HCT116 (cell line): ENCODE data around the gene GPR37. TPM values are rescaled to one million over a fixed set of nuclear protein-coding genes. Genes with fewer than 3 reads are reported as not detected.

ENCODE experiments used
- ATAC-seq: fragments of 200-7000 bp; cut with Tn5 transposase; 2 replicates; pipeline ENCODE4 v1.9.1; 2020; ENCODE audit warnings: mild to moderate bottlenecking, moderate library complexity
- BruUV-seq: library from RNA; stranded (reverse); fragments of 400-500 nt; replicated peaks from 2 replicates; lab custom pipeline; 2021; lab: Mats Ljungman, UMichigan
- CTCF ChIA-PET: fragments of 300-600 bp; sonication (Branson Sonifier 250); formaldehyde crosslinking; loops from one replicate; lab custom pipeline; 2021; ENCODE audit warnings: antibody characterized with exemption; lab: Charles Lee
- POLR2A ChIA-PET: fragments of 300-600, 350-600 bp; sonication (Branson Sonifier 250); formaldehyde crosslinking; loops from one replicate; lab custom pipeline; 2021; ENCODE audit warnings: antibody characterized with exemption; lab: Charles Lee
- RAD21 ChIA-PET, 2 experiments: fragments of 300-600 bp; sonication (Branson Sonifier 250); formaldehyde crosslinking; loops; one replicate each; lab custom pipeline; 2023; ENCODE audit warnings: low total read pairs in 2 of 2; ENCODE audit not compliant: uncharacterized antibody in 2 of 2, unreplicated experiment in 2 of 2, low non-redundant PET in 1 of 2; lab: Charles Lee
- DNase-seq: peaks from one replicate; pipeline ENCODE4 v3.0.0-alpha.2; 2010; ENCODE audit warnings: low read depth, low spot score
- H2AFZ ChIP-seq: fragments of 200-600 bp; shearing (Covaris generic), sonication (generic); 2 replicates; pipeline ENCODE4 v1.6.1; 2017; ENCODE audit warnings: low read depth, mixed run types, mixed read lengths, antibody characterized with exemption, low read length; ENCODE audit not compliant: poor library complexity, severe bottlenecking
- H3K27ac ChIP-seq: 2 replicates; pipeline ENCODE4 v1.5.1; 2012; ENCODE audit warnings: low read depth, low read length
- H3K27me3 ChIP-seq: fragments of 200-600 bp; sonication (generic); 2 replicates; pipeline ENCODE4 v1.6.1; 2016; ENCODE audit warnings: mixed run types, low read length, mixed read lengths; ENCODE audit not compliant: insufficient read depth
- H3K36me3 ChIP-seq, 2 experiments: fragments of 200-500 bp in 1 of 2; fragments of 200-600 bp in 1 of 2; sonication (Bioruptor generic) in 1 of 2; sonication (generic) in 1 of 2; 2 replicates each; pipeline versions ENCODE4 v1.5.1 to v1.6.1; 2014 to 2016; ENCODE audit warnings: low read length in 2 of 2, inconsistent platforms in 1 of 2, mixed read lengths in 1 of 2, mixed run types in 1 of 2; ENCODE audit not compliant: insufficient read depth in 2 of 2, control insufficient read depth in 1 of 2
- H3K4me1 ChIP-seq, 2 experiments: fragments of 200-600 bp in 1 of 2; sonication (generic) in 1 of 2; 2 replicates each; pipeline versions ENCODE4 v1.5.1 to v1.6.1; 2012 to 2017; ENCODE audit warnings: low read length in 2 of 2, inconsistent platforms in 1 of 2, mild to moderate bottlenecking in 1 of 2, mixed read lengths in 1 of 2, mixed run types in 1 of 2, moderate library complexity in 1 of 2; ENCODE audit not compliant: insufficient read depth in 2 of 2, control insufficient read depth in 1 of 2
- H3K4me2 ChIP-seq: fragments of 200-600 bp; sonication (generic); 2 replicates; pipeline ENCODE4 v1.6.1; 2017; ENCODE audit warnings: mixed run types, low read length, mixed read lengths
- H3K4me3 ChIP-seq, 2 experiments: fragments of 200-600 bp in 1 of 2; sonication (generic) in 1 of 2; replicated peaks in 1 of 2; 2 replicates each; pipeline ENCODE4 v1.5.1; 2011 to 2016; ENCODE audit warnings: low read length in 2 of 2, control low read depth in 1 of 2, low read depth in 1 of 2, mild to moderate bottlenecking in 1 of 2, mixed read lengths in 1 of 2, mixed run types in 1 of 2
- H3K79me2 ChIP-seq: fragments of 200-600 bp; sonication (generic); 2 replicates; pipeline ENCODE4 v1.6.1; 2017; ENCODE audit warnings: mild to moderate bottlenecking, mixed run types, low read length, moderate library complexity, mixed read lengths; ENCODE audit not compliant: insufficient read depth
- H3K9ac ChIP-seq: fragments of 200-600 bp; sonication (generic); 2 replicates; pipeline ENCODE4 v1.6.1; 2016; ENCODE audit warnings: low read length, mixed read lengths
- H3K9me2 ChIP-seq: fragments of 200-600 bp; sonication (generic), shearing (Covaris generic); 2 replicates; pipeline ENCODE4 v1.6.1; 2017; ENCODE audit warnings: mixed run types, mild to moderate bottlenecking, moderate library complexity; ENCODE audit not compliant: insufficient read depth
- H3K9me3 ChIP-seq, 2 experiments: fragments of 200-500 bp in 1 of 2; fragments of 200-600 bp in 1 of 2; sonication (Bioruptor generic) in 1 of 2; sonication (generic) in 1 of 2; 2 replicates each; pipeline ENCODE4 v1.6.1; 2014 to 2017; ENCODE audit warnings: low read length in 2 of 2, mixed read lengths in 2 of 2, inconsistent platforms in 1 of 2, low read depth in 1 of 2, mild to moderate bottlenecking in 1 of 2, mixed run types in 1 of 2, moderate library complexity in 1 of 2; ENCODE audit not compliant: control insufficient read depth in 1 of 2, insufficient read depth in 1 of 2
- H4K20me1 ChIP-seq: fragments of 200-600 bp; sonication (generic), shearing (Covaris generic); 2 replicates; pipeline ENCODE4 v1.6.1; 2017; ENCODE audit warnings: mixed run types, mild to moderate bottlenecking, moderate library complexity; ENCODE audit not compliant: insufficient read depth
- CBX3 ChIP-seq: IDR thresholded peaks from 2 replicates; pipeline ENCODE4 v1.6.1; 2012; ENCODE audit warnings: low read depth
- CEBPB ChIP-seq: IDR thresholded peaks from 2 replicates; pipeline ENCODE4 v1.6.1; 2012; ENCODE audit warnings: low read depth
- EGR1 ChIP-seq: IDR thresholded peaks from 2 replicates; pipeline ENCODE4 v1.6.1; 2012; ENCODE audit warnings: low read depth
- ELF1 ChIP-seq: IDR thresholded peaks from 2 replicates; pipeline ENCODE4 v1.6.1; 2012; ENCODE audit warnings: low read depth, borderline replicate concordance
- FOSL1 ChIP-seq: IDR thresholded peaks from 2 replicates; pipeline ENCODE4 v1.6.1; 2012; ENCODE audit warnings: low read depth
- JUND ChIP-seq: IDR thresholded peaks from 2 replicates; pipeline ENCODE4 v1.6.1; 2012
- POLR2AphosphoS5 ChIP-seq: IDR thresholded peaks from 2 replicates; pipeline ENCODE4 v1.6.1; 2011; ENCODE audit warnings: mild to moderate bottlenecking, low read depth, low read length, moderate library complexity
- RAD21 ChIP-seq: IDR thresholded peaks from 2 replicates; pipeline ENCODE4 v1.6.1; 2012; ENCODE audit warnings: low read depth, mild to moderate bottlenecking
- SIN3A ChIP-seq: IDR thresholded peaks from 2 replicates; pipeline ENCODE4 v1.6.1; 2012; ENCODE audit warnings: low read depth
- SP1 ChIP-seq: IDR thresholded peaks from 2 replicates; pipeline ENCODE4 v1.6.1; 2012; ENCODE audit warnings: low read depth
- SRF ChIP-seq: IDR thresholded peaks from 2 replicates; pipeline ENCODE4 v1.6.1; 2012; ENCODE audit warnings: low read depth
- TCF7L2 ChIP-seq: IDR thresholded peaks from 2 replicates; pipeline ENCODE4 v1.7.0; 2011; ENCODE audit warnings: borderline replicate concordance, inconsistent platforms; ENCODE audit not compliant: insufficient read depth, insufficient read length; ENCODE audit errors: extremely low read depth
- YY1 ChIP-seq: IDR thresholded peaks from 2 replicates; pipeline ENCODE4 v1.6.1; 2011; ENCODE audit warnings: low read length, low read depth, moderate library complexity, mild to moderate bottlenecking; ENCODE audit not compliant: insufficient replicate concordance; ENCODE audit errors: extremely low read depth
- ZFX ChIP-seq: fragments of 450-650 bp; IDR thresholded peaks from 2 replicates; pipeline ENCODE4 v1.6.1; 2017
- ZNF274 ChIP-seq: fragments of 200-500 bp; sonication (Bioruptor generic); IDR thresholded peaks from 2 replicates; pipeline ENCODE4 v1.6.1; 2014; ENCODE audit warnings: mild to moderate bottlenecking, low read depth, low read length, inconsistent platforms
- intact Hi-C: fragments of 100-400 bp; cut with micrococcal nuclease; formaldehyde crosslinking; loops from 2 replicates; pipeline ENCODE4 v1.10.0; 2022
- total RNA-seq: library from RNA; stranded (reverse); gene quantifications from one replicate; pipeline ENCODE4 v1.2.1, GENCODE V29; 2021; ENCODE audit not compliant: unreplicated experiment
- TF ChIP-seq, protein P1 (sequence below): IDR thresholded peaks from 2 replicates; pipeline ENCODE4 v1.6.1; 2012
- TF ChIP-seq, protein P2 (sequence below): IDR thresholded peaks from 2 replicates; pipeline ENCODE4 v1.6.1; 2012; ENCODE audit warnings: low read depth
- TF ChIP-seq, protein P3 (sequence below): IDR thresholded peaks from 2 replicates; pipeline ENCODE4 v1.6.1; 2012
- TF ChIP-seq, protein P4 (sequence below): IDR thresholded peaks from 2 replicates; pipeline ENCODE4 v1.6.1; 2011; ENCODE audit warnings: mild to moderate bottlenecking, low read length, moderate library complexity; ENCODE audit not compliant: insufficient replicate concordance; ENCODE audit errors: extremely low read depth

Gene GPR37
- total RNA-seq, 1 experiment from 2014 or later: 2.2 TPM

DNA sequence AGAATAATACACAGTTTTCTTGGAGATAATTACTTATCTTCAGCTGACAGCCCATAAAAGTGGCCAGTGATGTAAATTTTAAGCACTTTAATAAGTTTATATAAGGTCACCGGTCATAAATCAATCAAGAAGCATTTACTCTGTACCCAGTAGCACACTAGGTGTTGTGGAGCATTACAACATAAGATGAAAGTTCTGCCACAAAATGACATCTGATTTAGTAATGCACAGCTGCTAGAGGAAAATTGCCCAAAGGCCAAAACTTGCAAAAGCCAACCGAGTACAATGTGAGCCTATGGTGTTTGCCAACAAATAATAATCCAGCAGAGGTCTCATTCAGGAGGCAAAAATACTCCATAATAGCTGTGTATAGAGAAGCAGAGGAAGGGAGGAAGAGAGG, 63.6 kb downstream of the GPR37 start:
- CTCF ChIA-PET: no interaction called here

More for the DNA sequence above, 63.6 kb downstream of the GPR37 start:
- DNase-seq (no peak), ATAC-seq (no peak)
- H3K4me3 ChIP-seq: no peak overlapping the region
- no peaks in the 10 kb centered on the region for H3K36me3 ChIP-seq
- H3K4me1 ChIP-seq: no peaks in the 10 kb centered on the region
- no peak overlapping the region for H2AFZ ChIP-seq
- no peaks in the 10 kb centered on the region for H4K20me1 ChIP-seq
- no peaks in the 10 kb centered on the region for H3K27me3 ChIP-seq
- RAD21 ChIA-PET: no interaction called here
- POLR2A ChIA-PET: interaction anchor here (0.7 kb wide), 1 partner anchor 1973 kb away, joined by 3 read pairs; no protein-coding TSS in a partner anchor
- no peaks in the 10 kb centered on the region for H3K9me2 ChIP-seq
- no peaks in the 10 kb centered on the region for H3K79me2 ChIP-seq
- no peak overlapping the region for H3K4me2 ChIP-seq
- intact Hi-C loops: no loop called here
- no peak overlapping the region for H3K9ac ChIP-seq
- TF ChIP-seq, protein P1, sequence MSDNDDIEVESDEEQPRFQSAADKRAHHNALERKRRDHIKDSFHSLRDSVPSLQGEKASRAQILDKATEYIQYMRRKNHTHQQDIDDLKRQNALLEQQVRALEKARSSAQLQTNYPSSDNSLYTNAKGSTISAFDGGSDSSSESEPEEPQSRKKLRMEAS: no peak
- TF ChIP-seq, protein P2, sequence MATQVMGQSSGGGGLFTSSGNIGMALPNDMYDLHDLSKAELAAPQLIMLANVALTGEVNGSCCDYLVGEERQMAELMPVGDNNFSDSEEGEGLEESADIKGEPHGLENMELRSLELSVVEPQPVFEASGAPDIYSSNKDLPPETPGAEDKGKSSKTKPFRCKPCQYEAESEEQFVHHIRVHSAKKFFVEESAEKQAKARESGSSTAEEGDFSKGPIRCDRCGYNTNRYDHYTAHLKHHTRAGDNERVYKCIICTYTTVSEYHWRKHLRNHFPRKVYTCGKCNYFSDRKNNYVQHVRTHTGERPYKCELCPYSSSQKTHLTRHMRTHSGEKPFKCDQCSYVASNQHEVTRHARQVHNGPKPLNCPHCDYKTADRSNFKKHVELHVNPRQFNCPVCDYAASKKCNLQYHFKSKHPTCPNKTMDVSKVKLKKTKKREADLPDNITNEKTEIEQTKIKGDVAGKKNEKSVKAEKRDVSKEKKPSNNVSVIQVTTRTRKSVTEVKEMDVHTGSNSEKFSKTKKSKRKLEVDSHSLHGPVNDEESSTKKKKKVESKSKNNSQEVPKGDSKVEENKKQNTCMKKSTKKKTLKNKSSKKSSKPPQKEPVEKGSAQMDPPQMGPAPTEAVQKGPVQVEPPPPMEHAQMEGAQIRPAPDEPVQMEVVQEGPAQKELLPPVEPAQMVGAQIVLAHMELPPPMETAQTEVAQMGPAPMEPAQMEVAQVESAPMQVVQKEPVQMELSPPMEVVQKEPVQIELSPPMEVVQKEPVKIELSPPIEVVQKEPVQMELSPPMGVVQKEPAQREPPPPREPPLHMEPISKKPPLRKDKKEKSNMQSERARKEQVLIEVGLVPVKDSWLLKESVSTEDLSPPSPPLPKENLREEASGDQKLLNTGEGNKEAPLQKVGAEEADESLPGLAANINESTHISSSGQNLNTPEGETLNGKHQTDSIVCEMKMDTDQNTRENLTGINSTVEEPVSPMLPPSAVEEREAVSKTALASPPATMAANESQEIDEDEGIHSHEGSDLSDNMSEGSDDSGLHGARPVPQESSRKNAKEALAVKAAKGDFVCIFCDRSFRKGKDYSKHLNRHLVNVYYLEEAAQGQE: no peak
- TF ChIP-seq ELF1 (no peak), ZNF274 (no peak), CEBPB (no peak), JUND (no peak), EGR1 (no peak), YY1 (no peak), TCF7L2 (no peak), ZFX (no peak), CBX3 (no peak), SIN3A (no peak), SRF (no peak), POLR2AphosphoS5 (no peak), SP1 (no peak), RAD21 (no peak), FOSL1 (no peak)
- TF ChIP-seq, protein P3, sequence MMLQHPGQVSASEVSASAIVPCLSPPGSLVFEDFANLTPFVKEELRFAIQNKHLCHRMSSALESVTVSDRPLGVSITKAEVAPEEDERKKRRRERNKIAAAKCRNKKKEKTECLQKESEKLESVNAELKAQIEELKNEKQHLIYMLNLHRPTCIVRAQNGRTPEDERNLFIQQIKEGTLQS: no peak
- TF ChIP-seq, protein P4, sequence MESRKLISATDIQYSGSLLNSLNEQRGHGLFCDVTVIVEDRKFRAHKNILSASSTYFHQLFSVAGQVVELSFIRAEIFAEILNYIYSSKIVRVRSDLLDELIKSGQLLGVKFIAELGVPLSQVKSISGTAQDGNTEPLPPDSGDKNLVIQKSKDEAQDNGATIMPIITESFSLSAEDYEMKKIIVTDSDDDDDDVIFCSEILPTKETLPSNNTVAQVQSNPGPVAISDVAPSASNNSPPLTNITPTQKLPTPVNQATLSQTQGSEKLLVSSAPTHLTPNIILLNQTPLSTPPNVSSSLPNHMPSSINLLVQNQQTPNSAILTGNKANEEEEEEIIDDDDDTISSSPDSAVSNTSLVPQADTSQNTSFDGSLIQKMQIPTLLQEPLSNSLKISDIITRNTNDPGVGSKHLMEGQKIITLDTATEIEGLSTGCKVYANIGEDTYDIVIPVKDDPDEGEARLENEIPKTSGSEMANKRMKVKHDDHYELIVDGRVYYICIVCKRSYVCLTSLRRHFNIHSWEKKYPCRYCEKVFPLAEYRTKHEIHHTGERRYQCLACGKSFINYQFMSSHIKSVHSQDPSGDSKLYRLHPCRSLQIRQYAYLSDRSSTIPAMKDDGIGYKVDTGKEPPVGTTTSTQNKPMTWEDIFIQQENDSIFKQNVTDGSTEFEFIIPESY: no peak
- BruUV-seq: no TSS peak
- H3K27ac ChIP-seq: no peak overlapping the region
- no peaks in the 10 kb centered on the region for H3K9me3 ChIP-seq
